ENCODE measurements around the gene NAXE. TPM values are rescaled to one million over a fixed set of nuclear protein-coding genes. Genes with fewer than 3 reads are reported as not detected.

Gene NAXE
- total RNA-seq, 1 experiment from 2014 or later = 143 TPM

DNA sequence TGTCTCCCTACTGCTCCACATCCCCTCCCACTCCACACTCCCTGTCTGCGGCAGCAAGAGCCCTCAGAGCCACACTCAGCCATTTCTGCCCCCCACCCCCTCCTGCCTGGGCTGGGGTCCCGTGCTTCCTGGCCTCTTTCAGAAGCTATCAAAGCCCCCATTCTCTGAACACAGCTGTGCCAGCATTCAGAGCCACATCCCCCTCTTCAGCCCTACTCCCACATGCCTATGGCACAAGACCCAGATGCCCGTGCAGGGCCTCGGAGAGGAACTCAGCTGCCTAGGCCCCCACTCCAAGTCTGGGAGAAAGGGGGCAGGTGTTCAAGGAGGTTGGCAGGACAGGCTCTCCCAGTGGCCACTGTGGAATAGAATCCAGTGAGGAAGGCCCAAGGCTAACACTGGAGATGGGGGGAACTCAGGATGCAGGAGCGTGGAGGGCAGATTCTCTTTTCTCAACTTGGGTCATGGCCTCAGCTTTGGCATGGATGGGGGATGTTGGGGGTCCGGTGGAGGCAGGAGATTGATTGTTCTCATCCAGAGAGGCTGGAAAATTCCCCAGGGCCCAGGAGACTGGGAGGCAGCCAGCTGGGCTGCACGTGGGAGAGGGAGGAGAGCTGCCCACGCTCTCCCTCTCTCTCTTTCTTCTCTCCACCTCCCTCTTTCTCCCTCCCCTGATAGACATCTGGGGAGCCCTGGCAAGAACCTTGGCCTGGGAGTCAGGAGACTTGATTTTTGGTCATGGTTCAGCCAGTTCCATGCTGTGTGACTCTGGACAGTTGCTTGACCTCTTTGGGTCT, 46.8 kb downstream of the NAXE start:
- intact Hi-C loops (cut with micrococcal nuclease; ENCODE audit: unreplicated experiment) = no loop called here
- no TSS peak for BruUV-seq (replicated peaks)
- Mint-ChIP-seq H3K27ac (ENCODE audit: unreplicated experiment) (peak overlapping the region; percentile 65), H3K9me3 (ENCODE audit: low read depth, unreplicated experiment) (no peaks in the 10 kb centered on the region), H3K36me3 (ENCODE audit: insufficient read depth, unreplicated experiment) (peaks cover 51% of the 10 kb centered on the region), H3K27me3 (ENCODE audit: unreplicated experiment) (peaks cover 9% of the 10 kb centered on the region), H3K4me1 (ENCODE audit: low read depth, unreplicated experiment) (peaks cover 11% of the 10 kb centered on the region), H3K4me3 (ENCODE audit: low read depth, unreplicated experiment) (no peak overlapping the region)
- CTCF ChIA-PET = interaction anchor here (0.5 to 1.2 kb wide), 2 partner anchors 51 to 685 kb away, joined by 3 read pairs; no protein-coding TSS in a partner anchor
- TF ChIP-seq, protein P1, sequence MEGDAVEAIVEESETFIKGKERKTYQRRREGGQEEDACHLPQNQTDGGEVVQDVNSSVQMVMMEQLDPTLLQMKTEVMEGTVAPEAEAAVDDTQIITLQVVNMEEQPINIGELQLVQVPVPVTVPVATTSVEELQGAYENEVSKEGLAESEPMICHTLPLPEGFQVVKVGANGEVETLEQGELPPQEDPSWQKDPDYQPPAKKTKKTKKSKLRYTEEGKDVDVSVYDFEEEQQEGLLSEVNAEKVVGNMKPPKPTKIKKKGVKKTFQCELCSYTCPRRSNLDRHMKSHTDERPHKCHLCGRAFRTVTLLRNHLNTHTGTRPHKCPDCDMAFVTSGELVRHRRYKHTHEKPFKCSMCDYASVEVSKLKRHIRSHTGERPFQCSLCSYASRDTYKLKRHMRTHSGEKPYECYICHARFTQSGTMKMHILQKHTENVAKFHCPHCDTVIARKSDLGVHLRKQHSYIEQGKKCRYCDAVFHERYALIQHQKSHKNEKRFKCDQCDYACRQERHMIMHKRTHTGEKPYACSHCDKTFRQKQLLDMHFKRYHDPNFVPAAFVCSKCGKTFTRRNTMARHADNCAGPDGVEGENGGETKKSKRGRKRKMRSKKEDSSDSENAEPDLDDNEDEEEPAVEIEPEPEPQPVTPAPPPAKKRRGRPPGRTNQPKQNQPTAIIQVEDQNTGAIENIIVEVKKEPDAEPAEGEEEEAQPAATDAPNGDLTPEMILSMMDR (IDR thresholded peaks at IDR 0.05; ENCODE audit: unreplicated experiment) = no peak
- DNase-seq = no peak

DNA sequence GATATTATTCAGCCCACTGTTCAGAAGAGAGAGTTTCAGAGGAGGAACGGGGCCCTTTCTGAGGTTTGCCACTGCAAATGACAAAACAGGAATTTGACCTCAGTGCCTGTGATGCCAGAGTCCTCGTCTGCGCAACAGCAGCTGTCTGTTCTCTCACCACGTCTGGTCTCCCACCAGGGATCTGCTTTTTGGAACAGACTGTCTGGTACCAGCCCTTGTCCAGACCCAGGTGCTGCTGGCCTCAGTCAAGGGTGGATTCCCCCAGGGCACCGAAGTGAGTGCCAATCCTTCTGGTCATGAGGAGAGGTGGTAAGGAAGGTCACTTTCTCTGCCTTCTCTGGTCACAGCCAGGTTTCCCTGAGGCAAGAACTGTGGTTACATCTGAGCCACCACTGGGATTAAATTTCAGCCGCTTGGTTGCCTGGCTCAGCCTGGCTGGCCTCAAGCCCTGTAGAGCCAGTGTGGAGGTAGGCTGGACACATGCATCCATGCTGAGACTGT, 48.1 kb downstream of the NAXE start:
- CTCF ChIA-PET = interaction anchor here (0.6 to 0.7 kb wide), 2 partner anchors 12 to 53 kb away, joined by 3 read pairs; no protein-coding TSS in a partner anchor
- no peaks in the 10 kb centered on the region for H3K9me3 Mint-ChIP-seq (ENCODE audit: low read depth, unreplicated experiment)
- peaks cover 63% of the 10 kb centered on the region for H3K36me3 Mint-ChIP-seq (ENCODE audit: insufficient read depth, unreplicated experiment)
- intact Hi-C loops (cut with micrococcal nuclease; ENCODE audit: unreplicated experiment) = no loop called here
- no peak overlapping the region for H3K27ac Mint-ChIP-seq (ENCODE audit: unreplicated experiment)
- TF ChIP-seq, protein P1 (IDR thresholded peaks at IDR 0.05; ENCODE audit: unreplicated experiment) = no peak
- DNase-seq = no peak
- no peak overlapping the region for H3K4me3 Mint-ChIP-seq (ENCODE audit: low read depth, unreplicated experiment)
- no TSS peak for BruUV-seq (replicated peaks)
- H3K4me1 Mint-ChIP-seq (ENCODE audit: low read depth, unreplicated experiment) = peaks cover 11% of the 10 kb centered on the region
- H3K27me3 Mint-ChIP-seq (ENCODE audit: unreplicated experiment) = peaks cover under 1% of the 10 kb centered on the region

DNA sequence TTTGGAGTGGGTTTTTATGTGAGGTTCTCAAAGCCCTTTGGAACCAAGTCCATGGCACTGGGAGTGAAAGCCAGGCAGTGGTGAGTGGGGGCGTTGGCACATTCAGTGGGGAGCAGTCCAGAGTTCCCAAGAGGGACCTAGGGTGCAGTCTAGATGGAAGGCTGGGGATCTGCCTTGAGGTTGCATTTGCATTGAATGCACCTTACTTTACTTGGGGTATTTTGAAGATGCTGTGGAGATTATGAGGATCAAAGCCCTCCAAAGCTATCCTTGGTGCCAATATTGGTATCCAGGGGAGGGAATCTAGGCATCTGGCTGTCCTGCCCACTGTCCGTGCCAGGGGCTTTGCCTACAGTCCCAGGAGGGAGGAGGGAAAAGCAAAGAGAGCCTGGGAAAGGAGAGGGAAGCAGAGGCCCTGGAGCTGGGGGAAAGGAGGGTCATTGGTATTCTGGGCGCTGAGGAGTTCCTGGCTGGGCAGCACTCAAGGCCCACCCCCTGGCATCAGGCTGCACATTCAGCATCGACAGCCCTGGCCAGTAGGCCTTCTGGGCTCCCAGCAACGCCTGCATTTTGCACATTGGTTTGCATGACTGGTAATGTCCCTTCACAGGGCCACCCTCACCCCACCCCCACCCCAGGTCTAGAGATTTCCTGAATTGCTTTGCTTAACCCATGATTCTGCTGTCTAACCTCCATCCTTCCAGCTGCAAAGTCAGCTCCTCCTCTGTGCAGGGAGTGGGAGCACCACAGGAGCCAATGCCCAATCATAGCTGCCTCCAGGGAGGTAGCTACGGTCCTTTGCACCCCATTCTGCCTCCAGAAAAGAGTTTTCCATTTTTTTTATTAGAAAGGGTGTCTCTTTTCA, 49.5 kb downstream of the NAXE start:
- H3K27ac Mint-ChIP-seq (ENCODE audit: unreplicated experiment) = peak overlapping the region; percentile 17
- no TSS peak for BruUV-seq (replicated peaks)
- intact Hi-C loops (cut with micrococcal nuclease; ENCODE audit: unreplicated experiment) = no loop called here

DNA sequence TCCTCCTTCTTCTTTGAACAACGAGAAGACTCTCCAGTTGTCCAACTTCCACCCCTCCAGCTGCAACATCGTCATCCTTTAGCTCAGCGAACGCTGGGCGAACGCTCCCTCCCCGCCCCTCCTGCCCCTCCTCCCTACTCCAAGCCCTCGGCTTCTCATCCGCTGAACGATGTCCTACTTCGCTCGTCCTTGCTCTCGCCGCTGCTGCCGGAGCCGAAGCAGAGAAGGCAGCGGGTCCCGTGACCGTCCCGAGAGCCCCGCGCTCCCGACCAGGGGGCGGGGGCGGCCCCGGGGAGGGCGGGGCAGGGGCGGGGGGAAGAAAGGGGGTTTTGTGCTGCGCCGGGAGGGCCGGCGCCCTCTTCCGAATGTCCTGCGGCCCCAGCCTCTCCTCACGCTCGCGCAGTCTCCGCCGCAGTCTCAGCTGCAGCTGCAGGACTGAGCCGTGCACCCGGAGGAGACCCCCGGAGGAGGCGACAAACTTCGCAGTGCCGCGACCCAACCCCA, 50.2 kb downstream of the NAXE start, which contains the start of gene BCAN:
Gene BCAN, plus strand, starts transcription at position 357 of the 504 bp plus-strand sequence. CDS start 3,938 bp downstream, outside the sequence.
- peaks cover 77% of the 10 kb centered on the region for H3K36me3 Mint-ChIP-seq (ENCODE audit: insufficient read depth, unreplicated experiment)
- CTCF ChIA-PET = no interaction called here
- DNase-seq = no peak
- intact Hi-C loops (cut with micrococcal nuclease; ENCODE audit: unreplicated experiment) = no loop called here
- TF ChIP-seq, protein P1 (IDR thresholded peaks at IDR 0.05; ENCODE audit: unreplicated experiment) = no peak
- no peaks in the 10 kb centered on the region for H3K9me3 Mint-ChIP-seq (ENCODE audit: low read depth, unreplicated experiment)
- H3K27me3 Mint-ChIP-seq (ENCODE audit: unreplicated experiment) = no peaks in the 10 kb centered on the region
- BruUV-seq (replicated peaks) = no TSS peak
- peak within 1 kb of the TSS; percentile 17 for H3K27ac Mint-ChIP-seq (ENCODE audit: unreplicated experiment)
- H3K4me3 Mint-ChIP-seq (ENCODE audit: low read depth, unreplicated experiment) = no peak within 1 kb of the TSS
- H3K4me1 Mint-ChIP-seq (ENCODE audit: low read depth, unreplicated experiment) = no peaks in the 10 kb centered on the region

More for the DNA sequence above, 49.5 kb downstream of the NAXE start:
- no peak overlapping the region for H3K4me3 Mint-ChIP-seq (ENCODE audit: low read depth, unreplicated experiment)
- no peaks in the 10 kb centered on the region for H3K27me3 Mint-ChIP-seq (ENCODE audit: unreplicated experiment)
- no peaks in the 10 kb centered on the region for H3K9me3 Mint-ChIP-seq (ENCODE audit: low read depth, unreplicated experiment)
- TF ChIP-seq, protein P1 (IDR thresholded peaks at IDR 0.05; ENCODE audit: unreplicated experiment) = no peak
- H3K36me3 Mint-ChIP-seq (ENCODE audit: insufficient read depth, unreplicated experiment) = peaks cover 75% of the 10 kb centered on the region
- CTCF ChIA-PET = interaction anchor here (0.6 kb wide), 1 partner anchor 25 kb away, joined by 4 read pairs; no protein-coding TSS in a partner anchor
- H3K4me1 Mint-ChIP-seq (ENCODE audit: low read depth, unreplicated experiment) = peaks cover 7% of the 10 kb centered on the region
- DNase-seq = no peak

Measured in Calu3 (cell line).